A549 (cell line): ENCODE results near the gene GTPBP8.

ENCODE experiments used
- CEBPB ChIP-seq, 2 experiments: fragments of >200 bp in 1 of 2; sonication (Bioruptor Twin) in 1 of 2; formaldehyde crosslinking in 1 of 2; IDR thresholded peaks; 2 replicates each; pipeline ENCODE4 v1.6.1; 2012 to 2016
- EP300 ChIP-seq, 2 experiments: fragments of >200 bp; sonication (Bioruptor Twin); formaldehyde crosslinking; IDR thresholded peaks; 2 replicates in 1 of 2; 3 replicates in 1 of 2; pipeline ENCODE4 v1.6.1; 2016 to 2017
- NR3C1 ChIP-seq: fragments of >200 bp; sonication (Bioruptor Twin); formaldehyde crosslinking; IDR thresholded peaks from 3 replicates; pipeline ENCODE4 v1.6.1; 2017
- POLR2A ChIP-seq: IDR thresholded peaks from 2 replicates; pipeline ENCODE4 v1.6.1; 2012; ENCODE audit warnings: mild to moderate bottlenecking, low read length
- RCOR1 ChIP-seq: fragments of 150-350 bp; IDR thresholded peaks from 2 replicates; pipeline ENCODE4 v1.6.1; 2014; ENCODE audit warnings: antibody characterized with exemption, low read length, low read depth
- TF ChIP-seq, protein P1 (sequence below): fragments of >200 bp; sonication (Bioruptor Twin); formaldehyde crosslinking; IDR thresholded peaks from 3 replicates; pipeline ENCODE4 v1.5.1; 2016

DNA sequence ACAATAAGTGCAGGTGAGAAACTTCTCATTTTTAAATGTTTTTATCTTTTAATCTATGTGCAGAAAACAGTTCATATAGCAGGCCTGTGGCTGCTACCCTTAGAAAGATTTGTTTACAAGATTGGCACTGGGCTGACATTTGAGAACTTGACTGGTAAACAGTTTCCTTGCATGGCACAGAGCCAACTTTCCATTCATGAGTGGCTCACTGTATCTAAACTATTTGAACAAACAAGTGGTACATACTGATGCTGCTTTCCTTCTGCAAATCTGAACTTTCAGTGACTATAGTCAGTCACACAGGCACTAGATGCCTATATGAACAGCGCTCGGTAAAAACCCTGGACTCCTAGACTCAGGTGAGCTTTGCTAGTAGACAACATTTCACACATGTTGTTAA is 6.3 kb upstream of the GTPBP8 start:
- TF ChIP-seq POLR2A (no peak), EP300 (IDR thresholded peaks at IDR 0.05) (no peak), NR3C1 (no peak), CEBPB (IDR thresholded peaks at IDR 0.05) (no peak), RCOR1 (no peak)
- TF ChIP-seq, protein P1, sequence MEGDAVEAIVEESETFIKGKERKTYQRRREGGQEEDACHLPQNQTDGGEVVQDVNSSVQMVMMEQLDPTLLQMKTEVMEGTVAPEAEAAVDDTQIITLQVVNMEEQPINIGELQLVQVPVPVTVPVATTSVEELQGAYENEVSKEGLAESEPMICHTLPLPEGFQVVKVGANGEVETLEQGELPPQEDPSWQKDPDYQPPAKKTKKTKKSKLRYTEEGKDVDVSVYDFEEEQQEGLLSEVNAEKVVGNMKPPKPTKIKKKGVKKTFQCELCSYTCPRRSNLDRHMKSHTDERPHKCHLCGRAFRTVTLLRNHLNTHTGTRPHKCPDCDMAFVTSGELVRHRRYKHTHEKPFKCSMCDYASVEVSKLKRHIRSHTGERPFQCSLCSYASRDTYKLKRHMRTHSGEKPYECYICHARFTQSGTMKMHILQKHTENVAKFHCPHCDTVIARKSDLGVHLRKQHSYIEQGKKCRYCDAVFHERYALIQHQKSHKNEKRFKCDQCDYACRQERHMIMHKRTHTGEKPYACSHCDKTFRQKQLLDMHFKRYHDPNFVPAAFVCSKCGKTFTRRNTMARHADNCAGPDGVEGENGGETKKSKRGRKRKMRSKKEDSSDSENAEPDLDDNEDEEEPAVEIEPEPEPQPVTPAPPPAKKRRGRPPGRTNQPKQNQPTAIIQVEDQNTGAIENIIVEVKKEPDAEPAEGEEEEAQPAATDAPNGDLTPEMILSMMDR, result no peak
